Stomach (tissue), 9 donors: Measurements from ENCODE around the gene AUTS2. TPM values are rescaled to one million over a fixed set of nuclear protein-coding genes. Genes with fewer than 3 reads are reported as not detected.

Experiments used
- DNase-seq, 2 donors: peaks; one replicate each; pipeline versions ENCODE4 v3.0.0 to v3.0.0-alpha.2; 2013 to 2019
- H3K27ac ChIP-seq, 5 donors: fragments of 200-600 bp in 4 of 5; sonication (generic) in 4 of 5; one replicate each; pipeline ENCODE4 v1.5.1; 2013 to 2019; ENCODE audit warnings: mild to moderate bottlenecking in 1 of 5, moderate library complexity in 1 of 5
- H3K27me3 ChIP-seq, 3 donors: fragments of 200-600 bp; sonication (generic); one replicate each; pipeline ENCODE4 v1.5.1; 2017 to 2019; ENCODE audit warnings: mixed run types in 1 of 3
- H3K36me3 ChIP-seq, 4 donors: fragments of 200-600 bp; sonication (generic); 1 replicate in 3 of 4; 2 replicates in 1 of 4; pipeline ENCODE4 v1.5.1; 2016 to 2019
- H3K4me1 ChIP-seq, 4 donors: fragments of 200-600 bp; sonication (generic); one replicate each; pipeline ENCODE4 v1.5.1; 2016 to 2019
- H3K4me3 ChIP-seq, 4 donors: fragments of 200-600 bp; sonication (generic) in 3 of 4; one replicate each; pipeline ENCODE4 v1.5.1; 2016 to 2019; ENCODE audit warnings: mild to moderate bottlenecking in 1 of 4
- H3K9me3 ChIP-seq, 4 donors: fragments of 200-600 bp; sonication (generic); one replicate each; pipeline ENCODE4 v1.5.1; 2016 to 2019
- CTCF ChIP-seq, 7 experiments: fragments of 450-650 bp in 4 of 7; fragments of 200-600 bp in 3 of 7; sonication (generic) in 3 of 7; IDR thresholded peaks; one replicate each; pipeline ENCODE4 v1.5.1; 2016 to 2019; ENCODE audit warnings: antibody characterized with exemption in 7 of 7, control low read depth in 2 of 7, mild to moderate bottlenecking in 1 of 7
- EP300 ChIP-seq: sonication (generic); formaldehyde crosslinking; IDR thresholded peaks from one replicate; pipeline ENCODE4 v1.6.1; 2017; ENCODE audit warnings: antibody characterized with exemption
- POLR2A ChIP-seq, 4 donors: fragments of 450-650 bp; IDR thresholded peaks; one replicate each; pipeline ENCODE4 v1.6.1; 2016; ENCODE audit warnings: antibody characterized with exemption in 4 of 4, control low read depth in 2 of 4, mild to moderate bottlenecking in 1 of 4, moderate library complexity in 1 of 4
- POLR2AphosphoS5 ChIP-seq, 3 donors: sonication (generic); formaldehyde crosslinking; IDR thresholded peaks; one replicate each; pipeline ENCODE4 v1.6.1; 2016; ENCODE audit warnings: antibody characterized with exemption in 3 of 3
- WGBS, 5 donors: extraction: QIAGEN DNeasy Blood & Tissue Kit in 3 of 5; methylation state at CpG; one replicate each; pipeline versions ENCODE4 v1.1.5 to v1.1.7; 2013 to 2018; 5-methylcytosine and 5-hydroxymethylcytosine counted together
- intact Hi-C: fragments of 100-400 bp; cut with DNase I; formaldehyde crosslinking; loops from one replicate; pipeline ENCODE4 v1.15.1; 2023; ENCODE audit warnings: low total_unique reads
- polyA plus RNA-seq, 3 donors: library from polyadenylated mRNA; stranded (reverse); fragments of 200-250 nt; gene quantifications; one replicate each; pipeline ENCODE4 v1.2.3, GENCODE V29; 2013
- total RNA-seq, 5 donors: library from RNA; depleted of rRNA; stranded (reverse); fragments of >200 nt; gene quantifications; one replicate each; pipeline versions ENCODE4 v1.1.0 to v1.2.3, GENCODE V29; 2014 to 2016
- donor health status: healthy with polysubstance abuse.
- donor health status: Bipolar disorder and iron deficiency.
- donor health status: healthy.

The AUTS2 gene
- total and polyA plus RNA-seq, 8 donors = 3.8 to 90.3 (median 38.1) TPM

- no peaks in the 10 kb centered on the region for H3K36me3 ChIP-seq
- WGBS, 5 donors = 41 to 80% (median 67%) methylated on average over 2 of the region's 2 CpGs
- no peaks in the 10 kb centered on the region for H3K27me3 ChIP-seq
- no peaks in the 10 kb centered on the region for H3K4me1 ChIP-seq
- no peak overlapping the region for H3K27ac ChIP-seq
- no peak overlapping the region for H3K4me3 ChIP-seq
- intact Hi-C loops = no loop called here
- TF ChIP-seq CTCF (IDR thresholded peaks at IDR 0.05) = no peak
- H3K9me3 ChIP-seq = no peaks in the 10 kb centered on the region
- no peak for DNase-seq
These were observed 15.6 kb downstream of the AUTS2 start for GRCh38 chr7:69613846-69614245.

GRCh38 chr7:69615685-69616084 lies 17.4 kb downstream of the AUTS2 start:
- Histone ChIP-seq H3K27ac (no peak overlapping the region), H3K36me3 (no peaks in the 10 kb centered on the region), H3K27me3 (no peaks in the 10 kb centered on the region), H3K4me3 (no peak overlapping the region), H3K4me1 (peaks cover 0 to 6% (median 0%) of the 10 kb centered on the region in 4 donors), H3K9me3 (no peaks in the 10 kb centered on the region)
- intact Hi-C loops = no loop called here
- WGBS, 5 donors = 88 to 96% (median 94%) methylated on average over 2 of the region's 2 CpGs
- TF ChIP-seq EP300 (no peak), POLR2A (IDR thresholded peaks at IDR 0.05) (no peak), POLR2AphosphoS5 (IDR thresholded peaks at IDR 0.05) (no peak), CTCF (IDR thresholded peaks at IDR 0.05) (no peak)
- DNase-seq = no peak

- TF ChIP-seq CTCF (IDR thresholded peaks at IDR 0.05) = no peak
- no peak for TF ChIP-seq POLR2AphosphoS5 (IDR thresholded peaks at IDR 0.05)
- TF ChIP-seq POLR2A (IDR thresholded peaks at IDR 0.05) = no peak
- no peak for TF ChIP-seq EP300
- WGBS, 5 donors = 40 to 73% (median 65%) methylated on average over 5 of the region's 5 CpGs
- intact Hi-C loops = no loop called here
- no peak for DNase-seq
- H3K27ac ChIP-seq = no peak overlapping the region
- no peaks in the 10 kb centered on the region for H3K36me3 ChIP-seq
- peaks cover 0 to 6% (median 0%) of the 10 kb centered on the region in 4 donors for H3K4me1 ChIP-seq
- no peaks in the 10 kb centered on the region for H3K9me3 ChIP-seq
- H3K27me3 ChIP-seq = no peaks in the 10 kb centered on the region
- H3K4me3 ChIP-seq = no peak overlapping the region
These were observed 19.1 kb downstream of the AUTS2 start for GRCh38 chr7:69617364-69617763.

DNA sequence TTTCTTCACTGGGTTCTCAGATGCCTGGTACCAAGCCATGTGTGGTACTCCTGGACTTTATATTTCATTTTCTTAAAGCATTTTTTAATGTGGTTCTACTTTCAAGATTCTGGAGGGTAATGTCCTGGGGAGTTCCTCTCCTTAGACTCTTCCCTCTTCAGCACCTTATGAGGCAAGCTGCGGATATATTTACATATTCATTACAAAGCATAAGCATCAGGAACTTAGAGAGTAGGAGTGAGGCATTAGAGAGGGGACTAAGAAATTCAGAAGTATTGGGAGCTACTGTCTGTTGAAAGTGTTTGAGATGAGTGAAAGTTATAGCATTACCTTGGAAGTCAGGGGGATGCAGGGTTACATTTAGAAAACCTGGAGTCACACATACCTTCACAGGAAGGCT lies 20.8 kb downstream of the AUTS2 start:
- no peak overlapping the region for H3K4me3 ChIP-seq
- no peaks in the 10 kb centered on the region for H3K36me3 ChIP-seq
- H3K27ac ChIP-seq = no peak overlapping the region
- peaks cover 0 to 6% (median 0%) of the 10 kb centered on the region in 4 donors for H3K4me1 ChIP-seq
- intact Hi-C loops = no loop called here
- WGBS, 5 donors = 91 to 100% (median 94%) methylated on average over 1 of the region's 1 CpG
- no peaks in the 10 kb centered on the region for H3K9me3 ChIP-seq
- DNase-seq = no peak
- TF ChIP-seq CTCF (IDR thresholded peaks at IDR 0.05) = no peak
- TF ChIP-seq POLR2A (IDR thresholded peaks at IDR 0.05) = no peak
- no peak for TF ChIP-seq POLR2AphosphoS5 (IDR thresholded peaks at IDR 0.05)
- no peak for TF ChIP-seq EP300
- no peaks in the 10 kb centered on the region for H3K27me3 ChIP-seq
